Panc1 (cell line): ENCODE data around the gene MYADML2.

Experiments used
- SIN3A ChIP-seq: IDR thresholded peaks from 2 replicates; pipeline ENCODE4 v1.6.1; 2012; ENCODE audit warnings: low read depth, mild to moderate bottlenecking, low read length, moderate library complexity, borderline replicate concordance; ENCODE audit not compliant: insufficient read depth
- TF ChIP-seq, protein P1 (sequence below), 2 experiments: IDR thresholded peaks; 2 replicates each; pipeline ENCODE4 v1.6.1; 2011 to 2012; ENCODE audit warnings: low read depth in 2 of 2, control low read depth in 1 of 2, low read length in 1 of 2, mild to moderate bottlenecking in 1 of 2, moderate library complexity in 1 of 2; ENCODE audit not compliant: insufficient read depth in 1 of 2
- TF ChIP-seq, protein P2 (sequence below): fragments of 450-650 bp; IDR thresholded peaks from 2 replicates; pipeline ENCODE4 v1.5.1; 2017; ENCODE audit warnings: mild to moderate bottlenecking

DNA sequence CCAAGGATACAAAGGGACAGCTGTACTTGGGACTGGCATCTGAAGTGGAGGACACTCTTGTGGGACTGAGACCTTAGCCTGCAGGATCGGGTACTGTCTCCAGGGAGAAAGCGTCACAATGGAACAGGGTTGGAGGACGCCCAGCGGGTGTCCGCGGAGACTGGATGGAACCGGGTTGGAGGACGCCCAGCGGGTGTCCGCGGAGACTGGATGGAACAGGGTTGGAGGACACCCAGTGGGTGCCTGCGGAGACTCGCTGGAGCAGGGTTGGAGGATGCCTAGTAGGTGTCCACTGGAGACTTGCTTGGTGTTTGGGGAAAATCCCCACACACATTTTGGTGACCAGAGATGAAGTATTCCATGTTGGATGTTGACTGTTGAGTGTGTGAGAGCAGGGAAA lies at the start of gene MYADML2:
- TF ChIP-seq, protein P1, sequence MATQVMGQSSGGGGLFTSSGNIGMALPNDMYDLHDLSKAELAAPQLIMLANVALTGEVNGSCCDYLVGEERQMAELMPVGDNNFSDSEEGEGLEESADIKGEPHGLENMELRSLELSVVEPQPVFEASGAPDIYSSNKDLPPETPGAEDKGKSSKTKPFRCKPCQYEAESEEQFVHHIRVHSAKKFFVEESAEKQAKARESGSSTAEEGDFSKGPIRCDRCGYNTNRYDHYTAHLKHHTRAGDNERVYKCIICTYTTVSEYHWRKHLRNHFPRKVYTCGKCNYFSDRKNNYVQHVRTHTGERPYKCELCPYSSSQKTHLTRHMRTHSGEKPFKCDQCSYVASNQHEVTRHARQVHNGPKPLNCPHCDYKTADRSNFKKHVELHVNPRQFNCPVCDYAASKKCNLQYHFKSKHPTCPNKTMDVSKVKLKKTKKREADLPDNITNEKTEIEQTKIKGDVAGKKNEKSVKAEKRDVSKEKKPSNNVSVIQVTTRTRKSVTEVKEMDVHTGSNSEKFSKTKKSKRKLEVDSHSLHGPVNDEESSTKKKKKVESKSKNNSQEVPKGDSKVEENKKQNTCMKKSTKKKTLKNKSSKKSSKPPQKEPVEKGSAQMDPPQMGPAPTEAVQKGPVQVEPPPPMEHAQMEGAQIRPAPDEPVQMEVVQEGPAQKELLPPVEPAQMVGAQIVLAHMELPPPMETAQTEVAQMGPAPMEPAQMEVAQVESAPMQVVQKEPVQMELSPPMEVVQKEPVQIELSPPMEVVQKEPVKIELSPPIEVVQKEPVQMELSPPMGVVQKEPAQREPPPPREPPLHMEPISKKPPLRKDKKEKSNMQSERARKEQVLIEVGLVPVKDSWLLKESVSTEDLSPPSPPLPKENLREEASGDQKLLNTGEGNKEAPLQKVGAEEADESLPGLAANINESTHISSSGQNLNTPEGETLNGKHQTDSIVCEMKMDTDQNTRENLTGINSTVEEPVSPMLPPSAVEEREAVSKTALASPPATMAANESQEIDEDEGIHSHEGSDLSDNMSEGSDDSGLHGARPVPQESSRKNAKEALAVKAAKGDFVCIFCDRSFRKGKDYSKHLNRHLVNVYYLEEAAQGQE (IDR thresholded peaks at IDR 0.05; ENCODE audit: insufficient read depth in 1 of 2, low read depth in 2 of 2, low read length in 1 of 2) = no peak
- TF ChIP-seq, protein P2, sequence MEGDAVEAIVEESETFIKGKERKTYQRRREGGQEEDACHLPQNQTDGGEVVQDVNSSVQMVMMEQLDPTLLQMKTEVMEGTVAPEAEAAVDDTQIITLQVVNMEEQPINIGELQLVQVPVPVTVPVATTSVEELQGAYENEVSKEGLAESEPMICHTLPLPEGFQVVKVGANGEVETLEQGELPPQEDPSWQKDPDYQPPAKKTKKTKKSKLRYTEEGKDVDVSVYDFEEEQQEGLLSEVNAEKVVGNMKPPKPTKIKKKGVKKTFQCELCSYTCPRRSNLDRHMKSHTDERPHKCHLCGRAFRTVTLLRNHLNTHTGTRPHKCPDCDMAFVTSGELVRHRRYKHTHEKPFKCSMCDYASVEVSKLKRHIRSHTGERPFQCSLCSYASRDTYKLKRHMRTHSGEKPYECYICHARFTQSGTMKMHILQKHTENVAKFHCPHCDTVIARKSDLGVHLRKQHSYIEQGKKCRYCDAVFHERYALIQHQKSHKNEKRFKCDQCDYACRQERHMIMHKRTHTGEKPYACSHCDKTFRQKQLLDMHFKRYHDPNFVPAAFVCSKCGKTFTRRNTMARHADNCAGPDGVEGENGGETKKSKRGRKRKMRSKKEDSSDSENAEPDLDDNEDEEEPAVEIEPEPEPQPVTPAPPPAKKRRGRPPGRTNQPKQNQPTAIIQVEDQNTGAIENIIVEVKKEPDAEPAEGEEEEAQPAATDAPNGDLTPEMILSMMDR = no peak
- TF ChIP-seq SIN3A = no peak
